Fibroblast of skin of back (primary cell): ENCODE data around the gene SPINT4.

Experiments used
- DNase-seq: peaks from one replicate; pipeline ENCODE4 v3.0.0-alpha.2; 2013

Gene SPINT4

GRCh38 chr20:45765307-45765875, 43.2 kb downstream of the SPINT4 start:
- DNase-seq: no peak

GRCh38 chr20:45765980-45766379, 43.8 kb downstream of the SPINT4 start:
- no peak for DNase-seq

- no peak for DNase-seq
Observed at GRCh38 chr20:45768479-45768878, 46.3 kb downstream of the SPINT4 start.

GRCh38 chr20:45771182-45771759, 49.1 kb downstream of the SPINT4 start:
- peak; percentile 79 for DNase-seq

- DNase-seq: no peak
Observed at GRCh38 chr20:45772693-45773092, 50.5 kb downstream of the SPINT4 start.

GRCh38 chr20:45774945-45775344, 52.8 kb downstream of the SPINT4 start:
- no peak for DNase-seq

- DNase-seq: no peak
Observed at GRCh38 chr20:45775411-45775810, 53.3 kb downstream of the SPINT4 start.
